CD14-positive monocyte (primary cell): ENCODE measurements around the gene FAM167B. TPM values are rescaled to one million over a fixed set of nuclear protein-coding genes. Genes with fewer than 3 reads are reported as not detected.

Experiments
- DNase-seq, 3 donors: peaks; one replicate each; pipeline ENCODE4 v3.0.0-alpha.2; 2011 to 2022
- H2AFZ ChIP-seq: 2 replicates; pipeline ENCODE4 v1.6.0; 2012; ENCODE audit warnings: mild to moderate bottlenecking, low read depth, low read length, inconsistent platforms; ENCODE audit not compliant: insufficient read depth, poor library complexity, severe bottlenecking
- H3K27ac ChIP-seq, 2 donors: 1 replicate in 1 of 2; 2 replicates in 1 of 2; pipeline ENCODE4 v1.5.1; 2012 to 2013; ENCODE audit warnings: low read length in 2 of 2, control low read depth in 1 of 2, inconsistent platforms in 1 of 2, low read depth in 1 of 2, mild to moderate bottlenecking in 1 of 2
- H3K27me3 ChIP-seq, 2 donors: one replicate each; pipeline versions ENCODE4 v1.6.0 to v1.6.1; 2011 to 2013; ENCODE audit warnings: low read length in 2 of 2; ENCODE audit not compliant: control insufficient read depth in 2 of 2, insufficient read depth in 2 of 2
- H3K36me3 ChIP-seq, 2 donors: replicated peaks in 1 of 2; 1 replicate in 1 of 2; 2 replicates in 1 of 2; pipeline versions ENCODE4 v1.5.1 to v1.6.1; 2012 to 2013; ENCODE audit warnings: low read length in 2 of 2, control low read depth in 1 of 2, inconsistent platforms in 1 of 2, mild to moderate bottlenecking in 1 of 2; ENCODE audit not compliant: insufficient read depth in 2 of 2, control insufficient read depth in 1 of 2
- H3K4me1 ChIP-seq, 2 donors: 1 replicate in 1 of 2; 2 replicates in 1 of 2; pipeline versions ENCODE4 v1.5.1 to v1.6.1; 2012 to 2013; ENCODE audit warnings: low read length in 2 of 2, control low read depth in 1 of 2, inconsistent platforms in 1 of 2, mild to moderate bottlenecking in 1 of 2, moderate library complexity in 1 of 2; ENCODE audit not compliant: insufficient read depth in 2 of 2, control insufficient read depth in 1 of 2
- H3K4me2 ChIP-seq: replicated peaks from 2 replicates; pipeline ENCODE3; 2012; ENCODE audit warnings: low read length, moderate library complexity, mild to moderate bottlenecking; ENCODE audit not compliant: poor library complexity, severe bottlenecking; ENCODE audit errors: extremely low read depth
- H3K4me3 ChIP-seq, 3 experiments: fragments of 200-600 bp in 1 of 3; sonication (generic) in 1 of 3; replicated peaks in 1 of 3; 1 replicate in 2 of 3; 2 replicates in 1 of 3; pipeline ENCODE4 v1.5.1; 2011 to 2013; ENCODE audit warnings: low read length in 3 of 3, mild to moderate bottlenecking in 3 of 3, control low read depth in 2 of 3, low read depth in 2 of 3, inconsistent platforms in 1 of 3, moderate library complexity in 1 of 3
- H3K79me2 ChIP-seq: 2 replicates; pipeline ENCODE4 v1.6.0; 2012; ENCODE audit warnings: mild to moderate bottlenecking, control low read depth, inconsistent platforms, low read length, moderate library complexity; ENCODE audit not compliant: insufficient read depth
- H3K9ac ChIP-seq: 2 replicates; pipeline ENCODE4 v1.6.0; 2017; ENCODE audit warnings: low read length, mild to moderate bottlenecking; ENCODE audit not compliant: insufficient read depth, poor library complexity, severe bottlenecking
- H3K9me3 ChIP-seq, 2 donors: replicated peaks in 1 of 2; 1 replicate in 1 of 2; 2 replicates in 1 of 2; pipeline versions ENCODE4 v1.5.1 to v1.6.1; 2012 to 2013; ENCODE audit warnings: low read length in 2 of 2, control low read depth in 1 of 2; ENCODE audit not compliant: control insufficient read depth in 1 of 2, insufficient read depth in 1 of 2
- H4K20me1 ChIP-seq: 2 replicates; pipeline ENCODE4 v1.6.0; 2012; ENCODE audit warnings: mild to moderate bottlenecking, low read length, control low read depth, moderate library complexity; ENCODE audit not compliant: insufficient read depth
- H3K27ac Mint-ChIP-seq, 7 donors: one replicate each; pipeline ENCODE4 v1.8.0; 2020; ENCODE audit warnings: mild to moderate bottlenecking in 7 of 7, mixed read lengths in 7 of 7, moderate library complexity in 6 of 7, inconsistent platforms in 2 of 7
- H3K27me3 Mint-ChIP-seq, 3 donors: one replicate each; pipeline ENCODE4 v1.8.0; 2021 to 2022; ENCODE audit warnings: low read depth in 3 of 3, mild to moderate bottlenecking in 3 of 3, mixed read lengths in 3 of 3, moderate library complexity in 3 of 3, inconsistent platforms in 1 of 3
- H3K36me3 Mint-ChIP-seq, 2 donors: one replicate each; pipeline ENCODE4 v1.8.0; 2020; ENCODE audit warnings: mixed read lengths in 2 of 2, inconsistent platforms in 1 of 2, mild to moderate bottlenecking in 1 of 2
- H3K4me1 Mint-ChIP-seq: one replicate; pipeline ENCODE4 v1.8.0; 2020; ENCODE audit warnings: mild to moderate bottlenecking, mixed read lengths
- H3K4me3 Mint-ChIP-seq, 2 donors: one replicate each; pipeline ENCODE4 v1.8.0; 2020; ENCODE audit warnings: mild to moderate bottlenecking in 2 of 2, mixed read lengths in 2 of 2, moderate library complexity in 1 of 2
- H3K9me3 Mint-ChIP-seq, 7 donors: one replicate each; pipeline ENCODE4 v1.8.0; 2020 to 2022; ENCODE audit warnings: mixed read lengths in 7 of 7, mild to moderate bottlenecking in 6 of 7, moderate library complexity in 6 of 7, inconsistent platforms in 2 of 7
- WGBS: methylation state at CpG from one replicate; pipeline ENCODE4 v1.1.5; 2013; ENCODE audit warnings: missing lambda C conversion rate; ENCODE audit not compliant: insufficient coverage; 5-methylcytosine and 5-hydroxymethylcytosine counted together
- intact Hi-C, 2 donors: fragments of 100-400 bp; cut with micrococcal nuclease; formaldehyde crosslinking; loops; one replicate each; pipeline versions ENCODE4 v1.15.0 to v1.15.1; 2023
- polyA plus RNA-seq, 3 donors: library from polyadenylated mRNA; depleted of rRNA in 1 of 3; unstranded in 2 of 3; stranded (reverse) in 1 of 3; fragments of 300-500 nt in 2 of 3; fragments of >200 nt in 1 of 3; fragmentation: Illumina TruSeq in 2 of 3; gene quantifications; 1 replicate in 2 of 3; 2 replicates in 1 of 3; pipeline ENCODE4 v1.2.3, GENCODE V29; 2012 to 2021
- TF ChIP-seq, protein P1 (sequence below): fragments of 200-600 bp; IDR thresholded peaks from one replicate; pipeline ENCODE4 v1.8.0; 2022; ENCODE audit warnings: antibody characterized with exemption, mild to moderate bottlenecking

Gene FAM167B
- polyA plus RNA-seq, 3 donors: not detected

DNA sequence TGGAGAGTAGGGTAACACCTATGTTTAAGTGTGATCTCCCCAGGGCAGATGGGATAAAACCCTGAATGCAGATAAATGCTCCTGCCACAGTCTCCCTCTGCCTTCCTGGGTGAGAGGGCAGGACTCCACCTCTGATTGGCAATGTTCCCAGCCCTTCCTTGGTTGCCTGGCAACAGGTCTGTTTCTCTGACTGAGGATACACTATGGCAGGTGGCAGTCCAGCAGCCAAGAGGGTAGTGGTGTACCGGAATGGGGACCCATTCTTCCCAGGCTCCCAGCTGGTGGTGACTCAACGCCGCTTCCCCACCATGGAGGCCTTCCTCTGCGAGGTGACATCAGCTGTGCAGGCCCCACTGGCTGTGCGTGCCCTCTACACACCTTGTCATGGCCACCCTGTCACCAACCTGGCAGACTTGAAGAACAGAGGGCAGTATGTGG is 38.1 kb upstream of the FAM167B start, which contains the start of gene DCDC2B:
Gene DCDC2B, plus strand, starts transcription at position 199 of the 438 bp plus-strand sequence. Its CDS starts 5 bp downstream, at position 204.
- Histone ChIP-seq H3K27me3 (no peaks in the 10 kb centered on the region), H3K9ac (no peak within 1 kb of the TSS), H2AFZ (no peak within 1 kb of the TSS), H4K20me1 (no peaks in the 10 kb centered on the region), H3K79me2 (no peaks in the 10 kb centered on the region), H3K4me2 (no peak within 1 kb of the TSS), H3K4me3 (no peak within 1 kb of the TSS), H3K4me1 (peaks cover 14 to 16% of the 10 kb centered on the region in 2 donors), H3K9me3 (no peaks in the 10 kb centered on the region), H3K27ac (peak within 1 kb of the TSS in 1 of 2 donors; percentile 20), H3K36me3 (peaks cover 0 to under 1% of the 10 kb centered on the region in 2 donors)
- DNase-seq: no peak
- peaks cover 0 to 1% (median 0%) of the 10 kb centered on the region in 7 donors for H3K9me3 Mint-ChIP-seq
- intact Hi-C loops: no loop called here
- peaks cover 0 to 1% of the 10 kb centered on the region in 2 donors for H3K36me3 Mint-ChIP-seq
- H3K27ac Mint-ChIP-seq: peak within 1 kb of the TSS in 3 of 7 donors; percentile 42 to 56 (median 50)
- TF ChIP-seq, protein P1, sequence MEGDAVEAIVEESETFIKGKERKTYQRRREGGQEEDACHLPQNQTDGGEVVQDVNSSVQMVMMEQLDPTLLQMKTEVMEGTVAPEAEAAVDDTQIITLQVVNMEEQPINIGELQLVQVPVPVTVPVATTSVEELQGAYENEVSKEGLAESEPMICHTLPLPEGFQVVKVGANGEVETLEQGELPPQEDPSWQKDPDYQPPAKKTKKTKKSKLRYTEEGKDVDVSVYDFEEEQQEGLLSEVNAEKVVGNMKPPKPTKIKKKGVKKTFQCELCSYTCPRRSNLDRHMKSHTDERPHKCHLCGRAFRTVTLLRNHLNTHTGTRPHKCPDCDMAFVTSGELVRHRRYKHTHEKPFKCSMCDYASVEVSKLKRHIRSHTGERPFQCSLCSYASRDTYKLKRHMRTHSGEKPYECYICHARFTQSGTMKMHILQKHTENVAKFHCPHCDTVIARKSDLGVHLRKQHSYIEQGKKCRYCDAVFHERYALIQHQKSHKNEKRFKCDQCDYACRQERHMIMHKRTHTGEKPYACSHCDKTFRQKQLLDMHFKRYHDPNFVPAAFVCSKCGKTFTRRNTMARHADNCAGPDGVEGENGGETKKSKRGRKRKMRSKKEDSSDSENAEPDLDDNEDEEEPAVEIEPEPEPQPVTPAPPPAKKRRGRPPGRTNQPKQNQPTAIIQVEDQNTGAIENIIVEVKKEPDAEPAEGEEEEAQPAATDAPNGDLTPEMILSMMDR: no peak
- no peak within 1 kb of the TSS for H3K4me3 Mint-ChIP-seq
- H3K27me3 Mint-ChIP-seq: peaks cover 0 to 3% (median 0%) of the 10 kb centered on the region in 3 donors
- 96% methylated on average over 5 of the region's 5 CpGs for WGBS
- H3K4me1 Mint-ChIP-seq: peaks cover 18% of the 10 kb centered on the region

DNA sequence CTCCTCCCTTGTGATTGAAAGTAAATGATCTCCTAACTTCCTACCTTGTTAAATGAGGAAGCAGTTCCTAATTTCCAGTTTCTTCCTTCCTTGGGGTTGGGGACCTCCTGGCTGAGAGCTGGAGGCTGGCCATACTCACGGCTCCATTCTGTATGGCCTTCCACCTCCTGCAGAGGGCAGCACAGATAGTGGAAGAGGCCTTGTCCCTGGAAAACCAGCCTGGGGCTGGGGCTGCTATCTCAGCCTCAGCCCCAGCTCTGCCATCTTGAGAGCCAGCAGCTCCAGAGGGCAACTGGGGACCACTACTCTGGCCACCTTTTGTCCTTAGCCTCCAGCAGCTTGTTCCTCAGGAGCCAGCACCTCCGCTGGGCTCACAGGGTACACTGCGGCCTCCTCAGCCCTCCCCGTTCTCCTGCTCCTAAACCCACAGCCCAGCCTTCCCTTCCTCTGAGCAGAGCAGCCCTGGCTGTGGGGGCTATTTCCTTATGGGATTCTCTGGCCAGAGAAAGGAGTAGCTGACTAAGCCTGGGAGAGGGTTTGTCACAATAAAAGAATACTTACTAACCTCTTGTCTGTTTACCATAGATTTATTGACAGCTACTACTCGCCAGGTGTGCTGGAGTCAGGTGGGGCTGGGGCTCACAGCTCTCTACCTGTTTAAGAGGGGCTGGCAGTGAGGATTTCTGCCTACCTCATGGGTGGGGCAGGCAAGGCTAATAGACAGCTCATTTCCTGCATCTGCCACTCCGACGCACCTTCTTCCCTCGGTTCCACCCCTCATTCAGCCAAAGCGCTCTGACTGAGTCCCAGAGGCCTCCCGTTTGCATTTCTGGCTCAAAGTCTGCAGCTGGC is 31.2 kb upstream of the FAM167B start:
- Histone ChIP-seq H3K4me1 (peaks cover 6 to 13% of the 10 kb centered on the region in 2 donors), H3K27me3 (no peaks in the 10 kb centered on the region), H2AFZ (no peak overlapping the region), H4K20me1 (no peaks in the 10 kb centered on the region), H3K27ac (peak overlapping the region in 1 of 2 donors; percentile 49), H3K9me3 (no peaks in the 10 kb centered on the region), H3K9ac (no peak overlapping the region), H3K4me2 (no peak overlapping the region), H3K36me3 (peaks cover 9 to 43% of the 10 kb centered on the region in 2 donors), H3K4me3 (no peak overlapping the region), H3K79me2 (peaks cover under 1% of the 10 kb centered on the region)
- H3K36me3 Mint-ChIP-seq: peaks cover 32 to 51% of the 10 kb centered on the region in 2 donors
- H3K4me1 Mint-ChIP-seq: peaks cover 13% of the 10 kb centered on the region
- H3K27me3 Mint-ChIP-seq: no peaks in the 10 kb centered on the region
- H3K9me3 Mint-ChIP-seq: no peaks in the 10 kb centered on the region
- WGBS: 89% methylated on average over 5 of the region's 10 CpGs
- H3K27ac Mint-ChIP-seq: peak overlapping the region in 6 of 7 donors; percentile 19 to 84 (median 72)
- no peak overlapping the region for H3K4me3 Mint-ChIP-seq
- TF ChIP-seq, protein P1: peak; percentile 91
- intact Hi-C loops: loop anchor here (5.0 to 10.0 kb wide), 2 partner anchors 159 to 196 kb away; no protein-coding TSS in a partner anchor
- DNase-seq: peak in 2 of 3 donors; percentile 46 to 50
